Measurements from ENCODE around the gene NFKBIE. TPM values are rescaled to one million over a fixed set of nuclear protein-coding genes. Genes with fewer than 3 reads are reported as not detected.

NFKBIE gene
- total RNA-seq, 1 experiment from 2014 or later, result 9.7 TPM

DNA sequence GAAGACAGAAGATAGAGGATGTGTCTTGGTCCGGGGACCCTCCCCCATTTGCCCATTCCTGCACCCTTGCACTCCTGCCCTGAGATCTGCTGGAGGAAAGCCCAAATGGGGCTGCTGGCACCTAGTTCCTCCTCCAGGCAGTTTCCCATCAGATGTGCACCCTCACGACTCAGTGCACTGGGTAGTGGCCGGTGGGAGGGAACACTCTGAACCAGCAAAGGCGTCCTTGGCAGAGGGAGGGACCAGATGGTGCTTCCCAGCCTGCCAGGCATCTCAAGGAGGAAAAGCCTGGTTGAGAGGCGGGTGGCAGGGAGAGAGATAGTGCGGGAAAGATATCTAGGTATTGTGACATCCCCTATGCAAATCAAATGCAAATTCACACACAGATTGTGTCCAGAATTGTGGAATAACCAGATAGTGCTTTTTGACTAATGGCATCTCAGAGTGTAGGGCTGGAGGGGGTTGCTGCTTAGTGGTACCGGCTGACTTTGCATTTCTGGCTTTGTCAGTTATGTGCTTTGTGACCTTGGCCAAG lies 24.4 kb upstream of the NFKBIE start:
- H3K4me1 Mint-ChIP-seq, result no peaks in the 10 kb centered on the region
- peaks cover 2% of the 10 kb centered on the region; the same call in 1 of the 2 replicates for H3K27me3 ChIP-seq (ENCODE audit: insufficient read depth, low read length)

More for the DNA sequence above, 24.4 kb upstream of the NFKBIE start:
- TF ChIP-seq, protein P1, sequence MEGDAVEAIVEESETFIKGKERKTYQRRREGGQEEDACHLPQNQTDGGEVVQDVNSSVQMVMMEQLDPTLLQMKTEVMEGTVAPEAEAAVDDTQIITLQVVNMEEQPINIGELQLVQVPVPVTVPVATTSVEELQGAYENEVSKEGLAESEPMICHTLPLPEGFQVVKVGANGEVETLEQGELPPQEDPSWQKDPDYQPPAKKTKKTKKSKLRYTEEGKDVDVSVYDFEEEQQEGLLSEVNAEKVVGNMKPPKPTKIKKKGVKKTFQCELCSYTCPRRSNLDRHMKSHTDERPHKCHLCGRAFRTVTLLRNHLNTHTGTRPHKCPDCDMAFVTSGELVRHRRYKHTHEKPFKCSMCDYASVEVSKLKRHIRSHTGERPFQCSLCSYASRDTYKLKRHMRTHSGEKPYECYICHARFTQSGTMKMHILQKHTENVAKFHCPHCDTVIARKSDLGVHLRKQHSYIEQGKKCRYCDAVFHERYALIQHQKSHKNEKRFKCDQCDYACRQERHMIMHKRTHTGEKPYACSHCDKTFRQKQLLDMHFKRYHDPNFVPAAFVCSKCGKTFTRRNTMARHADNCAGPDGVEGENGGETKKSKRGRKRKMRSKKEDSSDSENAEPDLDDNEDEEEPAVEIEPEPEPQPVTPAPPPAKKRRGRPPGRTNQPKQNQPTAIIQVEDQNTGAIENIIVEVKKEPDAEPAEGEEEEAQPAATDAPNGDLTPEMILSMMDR (conservative IDR thresholded peaks at IDR 0.05), result no peak
- Histone ChIP-seq H3K27ac (ENCODE audit: insufficient read length, low read depth, low read length) (no peak overlapping the region), H2BK15ac (ENCODE audit: low read depth, low read length) (no peak overlapping the region), H2BK5ac (ENCODE audit: insufficient read length, low read length) (no peak overlapping the region), H2AK5ac (ENCODE audit: insufficient read length, low read length) (no peak overlapping the region), H3K4me2 (ENCODE audit: insufficient read depth, insufficient read length, low read length) (no peak overlapping the region), H3K23ac (ENCODE audit: insufficient read length, low read depth, low read length) (no peak overlapping the region), H3K14ac (ENCODE audit: insufficient read depth, low read length) (no peak overlapping the region), H3K9me3 (ENCODE audit: control insufficient read depth, low read depth, low read length) (no peaks in the 10 kb centered on the region), H3K4me1 (ENCODE audit: insufficient read depth, low read length) (no peaks in the 10 kb centered on the region), H3K9ac (ENCODE audit: extremely low read depth, insufficient read length, low read length) (no peak overlapping the region), H4K20me1 (ENCODE audit: control insufficient read depth, insufficient read depth, insufficient read length) (no peaks in the 10 kb centered on the region), H3K4ac (ENCODE audit: low read depth, low read length) (no peak overlapping the region), H2BK120ac (ENCODE audit: low read depth, low read length, poor library complexity, severe bottlenecking) (no peak overlapping the region), H2BK20ac (ENCODE audit: low read depth, low read length, poor library complexity, severe bottlenecking) (no peak overlapping the region), H2BK12ac (ENCODE audit: insufficient read length, low read depth, low read length) (no peak overlapping the region), H3K79me2 (ENCODE audit: insufficient read depth, low read length) (no peaks in the 10 kb centered on the region), H3K79me1 (ENCODE audit: insufficient read depth, low read depth, low read length, poor library complexity, severe bottlenecking) (no peaks in the 10 kb centered on the region), H3K23me2 (ENCODE audit: insufficient read length, low read depth, low read length, poor library complexity, severe bottlenecking) (no peaks in the 10 kb centered on the region), H2AFZ (ENCODE audit: low read length) (no peak overlapping the region), H4K91ac (ENCODE audit: insufficient read length, low read depth, low read length) (no peak overlapping the region), H4K8ac (replicated peaks; ENCODE audit: insufficient read length, low read depth, low read length) (no peak overlapping the region), H3T11ph (ENCODE audit: low read length) (no peak overlapping the region), H3K56ac (ENCODE audit: insufficient read length, low read depth, low read length) (no peak overlapping the region), H3K18ac (ENCODE audit: insufficient read length, low read depth, low read length) (no peak overlapping the region), H4K5ac (ENCODE audit: insufficient read length, low read depth, low read length) (no peak overlapping the region)
- H3K27ac Mint-ChIP-seq, result no peak overlapping the region
- H3K27me3 Mint-ChIP-seq (ENCODE audit: low read depth), result peaks cover 80% of the 10 kb centered on the region
- no peaks in the 10 kb centered on the region for H3K9me3 Mint-ChIP-seq
- WGBS (ENCODE audit: extremely low coverage, insufficient read length, low lambda C conversion rate), result no CpG with 5 or more reads among the region's 7 CpGs
- no peak overlapping the region for H3K4me3 Mint-ChIP-seq
- DNase-seq, result no peak
- no peaks in the 10 kb centered on the region for H3K36me3 Mint-ChIP-seq (ENCODE audit: insufficient read depth in 1 of 3, low read depth in 3 of 3)

Data from H9 (cell line).